ENCODE data around the gene RNF141.

RNF141 gene

DNA sequence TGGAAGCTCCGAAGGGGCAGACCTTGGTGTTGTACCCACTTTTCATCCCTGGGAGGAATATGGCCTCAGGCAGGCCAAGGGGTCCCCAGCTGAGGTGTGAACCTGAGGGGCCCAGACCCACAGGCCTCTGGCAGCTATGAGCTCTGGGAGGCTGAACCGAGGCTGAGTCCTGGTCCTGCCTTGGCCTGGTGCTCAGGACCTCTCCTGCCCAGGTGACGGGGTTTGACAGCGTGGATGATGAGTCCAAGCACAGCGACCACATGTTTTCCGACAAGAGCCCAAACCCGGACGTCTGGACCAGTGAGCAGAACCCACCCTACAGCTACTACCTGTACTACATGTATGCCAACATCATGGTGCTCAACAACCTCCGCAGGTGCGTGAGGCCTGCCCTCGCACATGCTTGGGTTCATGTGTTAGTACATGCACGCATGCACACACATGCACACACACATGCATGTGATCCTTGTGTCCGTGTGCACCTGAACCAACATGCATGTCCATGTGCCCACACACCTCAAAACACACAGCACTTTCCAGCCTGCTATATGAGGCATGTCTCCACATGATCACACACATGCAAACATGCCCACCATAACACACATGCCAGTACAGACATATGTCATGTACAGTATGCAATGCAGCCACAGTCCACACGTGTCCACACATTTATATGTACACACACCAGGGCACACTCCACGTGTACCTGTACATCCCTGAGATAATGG lies 40.9 kb downstream of the RNF141 start:
- in situ Hi-C loops (cut with HindIII; ENCODE audit: low sequenced_read_pairs): no loop called here

DNA sequence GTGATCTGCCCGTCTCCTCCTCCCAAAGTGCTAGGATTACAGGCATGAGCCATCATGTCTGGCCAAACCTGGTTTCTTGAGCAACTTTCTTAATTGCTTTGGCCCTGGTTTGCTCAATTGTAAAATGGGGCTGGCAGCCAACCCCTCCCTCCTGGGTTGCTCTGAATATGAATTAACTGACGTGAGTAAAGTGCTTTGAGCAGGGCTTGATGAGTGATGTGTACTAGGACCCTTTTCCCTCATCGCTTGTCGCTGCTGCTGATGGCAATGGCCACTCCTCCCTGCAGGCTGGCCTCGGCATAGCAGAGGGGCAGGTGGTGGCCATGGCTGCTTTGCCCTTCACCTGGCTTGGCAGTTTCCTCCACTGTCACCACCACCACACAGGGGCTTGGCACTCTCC lies 41.5 kb downstream of the RNF141 start:
- in situ Hi-C loops (cut with HindIII; ENCODE audit: low sequenced_read_pairs): no loop called here

DNA sequence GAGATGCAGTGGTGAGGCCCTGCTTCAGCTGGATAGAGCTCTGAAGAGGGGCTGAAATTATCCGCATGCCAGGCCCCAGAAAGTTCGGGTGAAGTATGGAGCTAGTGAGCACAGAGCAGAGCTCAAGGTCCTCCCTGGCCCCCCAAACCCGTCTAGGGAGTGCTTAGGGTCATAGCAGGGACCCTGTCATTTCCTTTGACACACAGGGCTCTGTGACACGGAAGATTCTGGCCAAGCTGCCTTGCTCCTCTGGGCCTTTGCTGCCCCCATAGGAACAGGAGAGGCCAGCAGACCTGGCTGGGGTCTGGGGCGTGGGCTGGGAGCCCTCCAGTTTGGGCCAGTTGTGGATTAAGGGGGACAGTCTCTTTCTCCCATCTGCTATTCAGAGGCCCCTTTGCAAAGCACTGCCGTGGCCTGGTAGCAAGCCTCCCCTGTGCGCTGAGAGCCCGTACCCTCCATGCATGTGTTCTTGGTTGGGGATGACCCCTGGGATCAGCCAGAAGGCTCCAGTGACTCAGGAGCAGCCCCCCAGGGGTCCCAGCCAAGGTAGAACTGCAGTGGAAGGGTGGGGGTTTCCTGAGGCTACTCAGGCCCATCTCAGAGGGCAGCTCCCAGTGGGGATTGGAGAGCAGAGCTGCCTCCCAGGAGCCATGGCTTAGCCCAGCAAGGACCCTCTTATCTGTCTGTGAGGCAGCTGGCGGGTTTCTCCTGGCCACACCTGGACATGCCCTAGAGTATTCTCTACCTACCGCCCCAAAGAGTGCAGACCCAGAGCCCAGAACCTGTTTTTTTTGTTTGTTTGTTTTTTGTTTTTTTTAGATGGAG lies 42.3 kb downstream of the RNF141 start:
- in situ Hi-C loops (cut with HindIII; ENCODE audit: low sequenced_read_pairs): no loop called here

DNA sequence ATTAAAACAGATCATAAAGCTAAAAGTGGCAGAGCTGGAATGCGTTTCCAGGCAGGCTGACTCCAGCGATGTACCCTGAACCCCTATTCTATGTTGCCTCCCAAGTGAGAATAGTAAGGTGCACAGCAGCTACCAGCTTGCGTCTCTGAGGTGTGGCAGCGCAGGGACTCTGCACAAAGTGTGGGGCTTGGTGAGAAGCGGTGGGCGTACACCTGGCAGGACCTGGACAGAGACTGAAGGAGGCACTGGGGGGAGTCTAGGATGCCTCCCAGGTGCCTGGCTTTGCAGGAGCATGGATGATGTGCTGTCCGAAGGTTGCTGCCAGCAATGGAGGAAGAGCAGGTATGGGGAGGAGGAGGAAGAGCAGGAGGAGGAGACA lies 43.0 kb downstream of the RNF141 start:
- in situ Hi-C loops (cut with HindIII; ENCODE audit: low sequenced_read_pairs): no loop called here

DNA sequence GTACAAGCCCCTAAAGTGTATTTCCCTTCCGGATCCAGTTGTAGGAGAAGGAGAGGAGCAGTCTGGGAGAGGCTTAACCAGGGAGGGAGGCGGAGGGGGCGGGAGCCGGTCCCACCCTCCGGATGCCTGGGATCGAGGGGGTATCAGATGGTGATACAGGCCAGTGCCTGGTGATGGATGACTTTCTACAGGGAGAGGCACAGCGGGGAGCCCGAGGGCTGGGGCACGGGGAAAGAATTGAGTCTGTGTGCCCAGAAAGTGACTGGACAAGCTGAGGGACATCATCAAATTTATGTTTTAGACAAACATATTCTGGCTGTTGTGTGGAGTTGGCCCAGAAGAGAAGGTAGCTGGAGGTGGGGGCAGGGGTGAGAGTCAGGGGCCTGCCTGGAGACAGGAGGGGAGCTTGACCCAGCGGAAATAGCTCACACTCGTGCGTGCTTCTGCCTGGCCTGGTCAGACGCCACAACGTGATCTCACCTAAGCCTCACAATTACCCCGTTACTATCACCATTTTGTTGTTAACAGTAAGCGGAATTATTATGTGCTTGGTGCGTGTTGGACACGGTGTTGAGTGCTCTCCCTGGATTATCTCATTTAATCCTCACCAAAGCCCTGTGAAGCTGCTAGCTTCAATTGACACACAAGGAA lies 43.5 kb downstream of the RNF141 start:
- in situ Hi-C loops (cut with HindIII; ENCODE audit: low sequenced_read_pairs): no loop called here

DNA sequence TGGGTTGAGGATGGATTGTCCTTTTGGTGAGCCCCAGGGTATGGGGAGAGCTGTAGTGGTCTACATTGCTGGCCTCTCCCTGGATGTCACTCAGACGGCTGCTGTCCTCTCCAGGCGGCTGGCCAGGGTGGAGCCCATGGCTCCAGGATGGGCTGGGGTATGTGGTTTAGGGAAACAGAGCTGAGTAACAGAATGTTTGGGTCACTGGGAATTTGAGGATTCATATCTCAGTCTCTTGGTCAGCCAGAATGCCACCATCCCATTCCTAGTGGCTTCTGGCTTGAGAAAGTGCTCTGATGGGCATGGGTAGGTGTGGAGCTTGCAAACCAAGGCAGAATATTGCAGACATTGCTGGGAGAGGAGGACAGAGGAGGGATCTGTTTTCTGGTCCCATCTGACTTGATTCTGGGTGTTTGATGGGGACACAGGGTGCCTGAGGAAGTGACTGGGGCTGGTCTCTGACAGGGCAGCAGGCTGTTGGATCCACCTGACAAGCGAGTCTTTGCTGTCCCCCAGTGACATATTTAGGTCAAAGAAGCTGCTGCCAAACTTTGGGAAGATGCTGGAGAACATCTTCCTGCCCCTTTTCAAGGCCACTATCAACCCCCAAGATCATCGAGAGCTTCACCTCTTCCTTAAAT lies 44.6 kb downstream of the RNF141 start:
- in situ Hi-C loops (cut with HindIII; ENCODE audit: low sequenced_read_pairs): no loop called here

DNA sequence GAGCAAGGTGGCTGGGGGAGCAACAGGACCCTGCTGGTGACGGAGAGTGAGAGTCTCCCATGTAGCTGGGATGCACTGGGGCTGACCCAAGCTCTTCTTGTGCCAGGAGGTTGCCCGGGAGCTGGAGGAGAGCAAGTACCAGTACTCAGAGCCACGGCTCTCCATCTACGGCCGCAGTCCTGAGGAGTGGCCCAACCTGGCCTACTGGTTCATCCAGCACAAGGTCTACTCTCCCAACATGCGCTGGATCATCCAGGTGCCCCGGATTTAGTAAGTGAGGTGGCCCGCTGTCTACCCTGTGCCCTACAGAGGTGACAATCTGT lies 45.6 kb downstream of the RNF141 start:
- in situ Hi-C loops (cut with HindIII; ENCODE audit: low sequenced_read_pairs): no loop called here

DNA sequence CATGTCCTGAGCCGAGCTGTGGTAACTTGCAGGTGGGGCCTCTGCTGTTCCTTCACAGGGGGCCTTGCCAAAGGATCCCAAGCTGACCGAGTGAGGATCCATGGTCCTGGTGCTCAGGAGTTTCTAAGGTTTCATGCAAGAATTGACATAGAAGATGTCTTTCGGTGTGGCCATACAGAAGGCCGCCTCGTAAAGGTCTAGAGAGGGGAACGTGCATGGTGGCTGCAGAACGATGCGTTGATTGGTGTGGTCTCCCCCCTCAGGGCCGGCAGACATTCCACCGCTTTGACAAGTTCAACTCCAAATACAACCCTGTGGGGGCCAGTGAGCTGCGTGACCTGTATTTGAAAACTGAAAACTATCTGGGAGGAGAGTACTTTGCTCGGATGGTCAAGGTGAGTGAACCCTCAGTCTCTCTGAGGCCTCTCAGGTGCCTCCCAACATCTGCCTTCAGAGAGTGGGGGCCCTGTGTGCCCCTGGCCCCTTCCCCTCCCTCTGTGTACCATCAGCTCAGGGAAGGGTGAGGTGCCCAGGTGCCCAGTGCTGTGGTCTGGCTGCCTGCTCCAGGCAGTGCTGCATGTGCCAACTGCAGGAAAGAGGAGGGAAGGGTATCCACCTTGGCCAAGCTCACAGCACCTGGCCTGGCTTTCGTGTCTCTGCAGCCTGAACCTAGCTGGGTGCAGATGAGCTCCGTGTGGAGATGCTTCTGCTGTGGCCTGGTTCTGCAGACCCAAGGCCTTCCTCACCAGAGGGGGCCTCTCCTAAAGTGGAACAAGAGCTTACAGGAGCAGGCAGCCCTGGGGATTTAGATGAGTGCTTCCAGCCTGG lies 46.1 kb downstream of the RNF141 start:
- in situ Hi-C loops (cut with HindIII; ENCODE audit: low sequenced_read_pairs): no loop called here

DNA sequence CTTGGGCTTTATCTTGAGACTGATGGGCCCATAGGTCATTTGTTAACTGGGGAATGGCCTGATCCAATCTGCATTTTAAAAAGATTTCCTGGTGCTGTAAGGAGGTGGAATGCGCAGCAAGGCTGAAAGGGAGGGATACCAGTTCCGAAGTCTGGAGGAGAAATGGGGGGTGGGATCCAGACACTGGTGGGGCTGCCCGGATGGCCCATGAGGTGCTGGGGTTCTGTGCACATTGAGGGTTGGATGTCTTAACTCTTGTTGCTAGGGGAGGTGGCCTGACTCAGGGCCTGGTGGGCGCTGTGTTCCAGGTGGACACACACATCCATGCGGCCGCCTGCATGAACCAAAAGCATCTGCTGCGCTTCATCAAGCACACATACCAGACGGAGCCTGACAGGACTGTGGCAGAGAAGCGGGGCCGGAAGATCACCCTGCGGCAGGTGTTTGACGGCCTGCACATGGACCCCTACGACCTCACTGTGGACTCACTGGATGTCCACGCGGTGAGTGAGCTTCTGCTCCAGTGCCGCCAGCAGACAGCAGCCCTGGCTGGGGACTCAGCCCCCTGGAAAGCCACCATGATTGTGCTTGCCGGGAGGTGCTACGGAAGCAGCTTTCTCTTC lies 47.8 kb downstream of the RNF141 start:
- in situ Hi-C loops (cut with HindIII; ENCODE audit: low sequenced_read_pairs): no loop called here

DNA sequence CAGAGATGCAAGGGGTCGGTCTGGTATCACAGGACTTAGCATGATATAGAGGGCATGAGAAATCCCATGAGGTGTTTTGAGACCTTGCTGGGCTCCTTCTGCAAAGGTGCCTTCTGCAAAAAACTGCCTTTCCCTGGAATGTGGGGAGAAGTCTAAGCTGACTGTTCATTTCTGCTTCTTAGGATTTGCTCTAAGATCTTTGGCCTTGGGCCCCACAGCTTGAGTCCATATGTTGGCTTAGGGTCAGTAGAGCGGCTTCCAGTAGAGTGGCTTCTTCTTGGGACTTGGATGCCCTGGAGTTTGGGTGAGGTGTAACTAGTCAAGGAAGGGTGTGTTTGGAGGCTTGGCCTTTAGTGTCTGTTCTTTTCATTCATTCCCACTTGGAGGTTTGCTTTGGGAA lies 48.9 kb downstream of the RNF141 start:
- in situ Hi-C loops (cut with HindIII; ENCODE audit: low sequenced_read_pairs): no loop called here

DNA sequence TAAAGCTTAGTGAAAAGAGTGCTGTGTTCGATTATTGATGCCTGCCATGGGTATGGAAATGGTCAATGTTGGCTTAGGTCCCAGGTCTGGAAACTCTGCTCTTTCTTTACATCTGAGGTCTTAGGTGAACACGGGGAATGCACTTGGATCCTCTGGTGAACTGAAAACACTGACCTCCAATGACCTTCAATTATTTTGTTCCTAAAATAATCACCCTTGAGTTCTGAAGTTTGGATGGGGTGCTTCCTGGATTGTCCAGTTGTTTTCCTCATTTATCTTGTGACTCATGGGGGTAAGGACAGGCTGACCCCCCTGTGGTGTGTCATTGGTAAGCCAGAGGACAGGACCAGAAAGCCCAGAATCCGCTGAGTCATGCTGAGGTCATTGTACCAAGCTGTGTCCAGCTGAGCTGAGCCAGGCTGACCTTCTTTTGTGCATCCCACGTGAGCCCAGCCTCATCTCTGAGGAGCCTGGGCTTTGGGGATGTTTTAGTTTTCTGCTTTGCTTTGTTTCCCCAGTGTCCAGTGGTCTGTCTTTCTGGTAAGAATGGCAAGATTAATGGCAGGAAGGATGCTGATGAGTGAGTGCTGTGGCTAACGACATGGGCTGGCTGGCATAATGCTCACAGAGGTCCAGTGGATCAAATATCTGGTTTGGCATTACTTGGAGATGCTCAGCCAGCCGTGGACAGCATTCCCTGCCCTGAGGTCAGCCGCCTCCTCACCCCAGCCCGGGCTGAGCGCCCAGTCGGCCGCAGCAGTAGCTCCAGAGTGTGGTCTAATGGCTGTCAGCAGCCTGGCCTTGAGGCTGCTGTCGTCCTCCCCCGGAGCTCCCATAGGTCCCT lies 50.4 kb downstream of the RNF141 start:
- in situ Hi-C loops (cut with HindIII; ENCODE audit: low sequenced_read_pairs): no loop called here

DNA sequence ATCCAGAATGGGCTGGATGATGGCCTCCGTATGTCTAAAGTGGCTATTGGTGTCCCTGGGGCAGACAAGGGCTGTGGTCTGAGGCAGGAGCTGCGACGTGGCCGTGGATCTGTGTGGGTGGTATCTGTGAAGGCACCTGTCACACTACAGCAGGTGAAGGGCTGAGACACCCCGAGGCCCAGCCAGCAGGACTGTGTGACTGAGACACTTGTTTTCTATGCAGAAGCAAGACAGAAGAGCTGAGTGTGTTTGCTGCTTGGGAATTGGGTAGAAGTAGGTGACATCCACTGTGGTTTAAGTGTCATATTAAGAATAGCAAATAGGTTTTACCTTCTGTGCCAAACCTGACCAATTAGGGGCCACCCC lies 51.0 kb downstream of the RNF141 start:
- in situ Hi-C loops (cut with HindIII; ENCODE audit: low sequenced_read_pairs): no loop called here

DNA sequence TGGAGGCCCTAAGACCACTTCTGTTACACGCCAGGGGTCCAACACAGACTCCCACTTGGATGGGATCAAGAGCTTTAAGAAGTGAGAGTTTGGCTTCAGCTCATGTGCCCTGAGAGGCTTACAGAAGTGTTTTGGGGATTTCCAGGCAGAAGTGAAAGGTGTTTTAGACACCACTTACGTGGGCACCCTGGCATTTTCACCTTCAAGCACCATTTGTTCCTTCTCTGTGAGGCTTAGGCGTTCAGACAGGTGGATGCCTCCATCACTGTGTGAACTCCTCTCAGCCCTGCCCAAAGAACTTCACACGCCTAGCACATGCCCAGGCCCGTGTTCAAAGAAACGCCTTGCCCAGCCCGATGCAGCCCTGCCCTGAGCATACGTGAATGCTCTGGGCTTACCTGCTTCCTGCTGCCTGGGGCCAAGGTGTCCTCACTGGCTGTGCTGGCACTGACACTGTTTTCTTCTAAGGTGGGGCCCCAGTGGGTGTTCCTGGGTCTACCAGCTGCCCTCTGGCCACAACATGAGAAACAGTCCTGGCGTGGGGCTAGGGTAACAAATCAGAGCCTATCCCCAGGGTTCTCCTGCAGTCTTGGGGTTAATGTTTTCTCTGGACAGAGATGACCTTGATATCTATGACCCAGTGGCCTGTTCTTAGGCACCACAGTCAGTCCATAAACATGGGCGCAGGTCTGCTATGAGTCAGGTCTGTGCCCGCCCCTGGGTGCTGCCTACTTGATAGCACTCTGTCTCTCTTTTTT lies 51.9 kb downstream of the RNF141 start:
- in situ Hi-C loops (cut with HindIII; ENCODE audit: low sequenced_read_pairs): no loop called here

DNA sequence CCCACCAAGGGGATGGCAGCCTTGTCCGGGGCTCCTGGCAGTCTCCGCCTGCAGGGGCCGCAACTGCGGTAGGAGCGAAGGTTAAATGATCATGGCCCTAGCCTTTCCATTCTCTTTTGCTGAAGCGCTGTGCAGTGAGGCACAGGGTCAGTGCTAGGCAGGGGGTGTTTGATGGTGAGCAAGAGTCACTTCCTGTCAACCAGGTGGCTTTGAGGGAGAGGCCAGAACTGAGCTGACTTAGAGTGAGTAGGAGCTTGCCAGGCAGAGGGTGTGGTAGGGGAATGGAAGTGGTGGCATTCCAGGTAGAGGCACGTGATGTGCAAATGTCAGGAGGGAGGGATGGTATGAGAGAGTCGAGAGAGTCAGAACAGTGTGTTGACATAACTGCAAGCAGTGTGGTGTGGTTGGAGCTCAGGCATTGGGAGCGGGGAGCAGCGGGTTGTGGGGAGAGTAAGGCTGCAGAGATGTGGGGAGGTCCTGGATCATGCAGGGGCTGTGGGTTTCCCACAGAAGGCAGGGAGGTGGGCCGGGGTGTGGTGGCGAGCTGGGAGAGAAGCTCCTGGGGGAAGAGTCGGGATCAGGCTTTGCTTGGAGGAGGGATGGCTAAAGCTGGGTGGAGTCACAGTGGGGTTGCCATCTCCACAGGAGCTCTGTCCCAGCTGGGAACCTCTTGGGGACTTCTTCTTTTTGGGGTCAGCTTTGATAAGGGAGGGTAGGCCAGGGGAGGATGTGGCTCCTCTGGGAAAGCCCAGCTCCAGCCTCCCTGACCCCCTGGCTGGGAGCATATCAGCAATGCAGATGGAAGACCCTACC lies 52.7 kb downstream of the RNF141 start:
- in situ Hi-C loops (cut with HindIII; ENCODE audit: low sequenced_read_pairs): no loop called here

DNA sequence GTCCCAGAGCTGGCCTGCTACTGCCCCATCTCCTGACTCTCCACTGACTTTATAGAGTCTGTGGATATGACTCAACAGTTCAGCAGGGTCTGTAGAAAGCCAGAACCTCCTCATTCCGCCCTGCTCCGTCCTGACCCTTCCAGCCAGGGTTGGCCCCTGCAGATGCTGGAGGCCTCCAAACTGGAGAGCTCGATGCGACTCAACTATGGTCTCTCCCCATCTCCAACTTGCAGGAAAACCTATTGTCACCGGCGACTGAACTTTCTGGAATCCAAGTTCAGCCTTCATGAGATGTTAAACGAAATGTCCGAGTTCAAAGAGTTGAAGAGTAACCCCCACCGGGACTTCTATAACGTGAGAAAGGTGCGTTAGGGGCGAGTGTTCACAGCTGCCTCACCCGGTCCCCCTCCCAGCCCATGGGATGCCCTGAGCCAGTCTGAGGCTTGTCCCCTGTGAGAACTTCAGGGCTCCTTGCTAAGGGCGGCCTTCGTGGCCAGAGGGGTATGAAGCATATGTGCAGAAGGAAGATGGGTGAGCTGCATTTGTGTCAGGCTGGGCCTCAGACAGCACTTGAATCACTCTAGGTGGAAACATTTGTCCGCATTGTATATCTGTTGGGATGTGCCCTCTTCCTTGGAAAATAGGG lies 53.9 kb downstream of the RNF141 start:
- in situ Hi-C loops (cut with HindIII; ENCODE audit: low sequenced_read_pairs): no loop called here

DNA sequence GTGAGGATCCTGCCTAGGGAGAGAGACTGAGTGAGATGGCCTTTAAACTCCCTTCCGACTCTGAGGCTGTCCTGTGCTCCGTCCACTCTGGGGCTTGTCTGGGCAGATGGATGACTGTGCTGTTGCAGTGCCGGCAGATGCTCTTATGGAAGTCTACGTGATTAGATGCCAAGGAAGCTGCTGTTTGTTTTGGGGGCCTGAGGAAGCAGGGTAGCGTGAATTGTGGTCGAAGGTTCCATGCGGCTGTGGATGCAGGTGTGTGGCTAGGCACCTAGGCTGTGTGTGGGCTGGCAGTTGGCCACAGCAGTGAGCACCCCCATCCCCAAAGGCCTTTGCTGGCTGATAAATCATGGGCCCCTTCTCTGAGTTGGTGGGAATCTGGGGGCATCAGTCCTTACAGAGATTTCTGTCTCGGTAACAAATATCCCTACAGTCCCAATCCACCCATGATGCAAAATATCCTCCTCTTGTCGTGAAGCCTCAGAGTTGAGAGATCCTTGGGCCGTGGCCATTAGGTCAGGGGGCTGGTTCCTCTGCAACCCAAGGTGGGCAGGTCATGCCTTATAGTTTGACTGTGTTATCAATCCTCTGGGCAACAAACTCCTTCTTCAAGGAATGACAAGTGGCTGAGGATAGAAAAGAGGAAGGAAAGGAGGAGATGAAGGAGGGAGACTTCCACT lies 54.7 kb downstream of the RNF141 start:
- in situ Hi-C loops (cut with HindIII; ENCODE audit: low sequenced_read_pairs): no loop called here

DNA sequence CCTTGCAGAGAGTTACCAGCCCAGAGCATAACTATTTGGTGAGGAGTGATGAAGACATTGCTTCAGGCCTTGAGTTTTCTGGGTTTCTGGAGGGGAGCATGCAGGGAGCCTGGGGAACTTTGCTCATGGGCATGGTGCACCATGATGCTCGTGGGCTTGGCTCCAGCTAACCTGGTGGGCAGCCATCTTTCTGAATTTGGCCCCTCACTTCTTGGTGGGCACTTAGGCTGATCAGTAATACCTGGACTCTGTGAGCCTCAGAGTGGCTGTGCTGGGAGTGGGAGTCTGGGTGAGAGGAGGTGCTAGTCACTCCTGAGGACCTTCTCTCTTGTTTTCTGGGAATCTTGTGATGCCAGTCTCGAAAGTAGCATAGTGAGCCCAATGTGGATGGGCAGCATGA lies 55.3 kb downstream of the RNF141 start:
- in situ Hi-C loops (cut with HindIII; ENCODE audit: low sequenced_read_pairs): no loop called here
